ENCODE measurements around the gene CYB561D2.

CYB561D2 gene

DNA sequence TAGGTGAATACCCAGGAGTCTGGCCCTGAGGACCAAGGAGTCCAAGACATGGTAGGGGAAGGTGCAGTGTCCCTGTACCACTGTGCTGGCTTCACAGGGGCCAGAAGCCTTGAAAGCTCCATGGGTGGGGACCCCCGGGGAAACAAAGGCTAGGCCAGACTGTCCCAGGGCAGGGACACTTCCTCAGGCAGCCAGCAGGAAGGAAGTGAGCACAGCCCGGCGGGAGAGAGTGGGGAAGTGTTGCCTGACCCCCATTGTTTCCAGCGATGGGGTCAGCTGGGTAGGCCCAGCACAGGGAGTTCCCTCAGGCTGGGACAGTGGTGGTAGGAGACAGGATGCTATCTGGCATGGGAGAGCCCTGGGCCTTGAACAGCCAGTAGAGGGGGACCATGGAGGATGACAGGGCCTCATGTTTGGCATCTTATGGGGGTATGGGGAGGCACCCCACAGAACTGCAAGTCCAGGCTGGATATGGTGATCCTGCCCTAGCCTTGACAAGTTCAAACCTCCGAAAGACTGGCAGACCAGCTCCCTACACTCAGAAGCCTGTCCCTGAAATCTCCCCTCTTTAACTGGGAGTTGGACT is 27.0 kb upstream of the CYB561D2 start:
- no peak for DNase-seq

DNA sequence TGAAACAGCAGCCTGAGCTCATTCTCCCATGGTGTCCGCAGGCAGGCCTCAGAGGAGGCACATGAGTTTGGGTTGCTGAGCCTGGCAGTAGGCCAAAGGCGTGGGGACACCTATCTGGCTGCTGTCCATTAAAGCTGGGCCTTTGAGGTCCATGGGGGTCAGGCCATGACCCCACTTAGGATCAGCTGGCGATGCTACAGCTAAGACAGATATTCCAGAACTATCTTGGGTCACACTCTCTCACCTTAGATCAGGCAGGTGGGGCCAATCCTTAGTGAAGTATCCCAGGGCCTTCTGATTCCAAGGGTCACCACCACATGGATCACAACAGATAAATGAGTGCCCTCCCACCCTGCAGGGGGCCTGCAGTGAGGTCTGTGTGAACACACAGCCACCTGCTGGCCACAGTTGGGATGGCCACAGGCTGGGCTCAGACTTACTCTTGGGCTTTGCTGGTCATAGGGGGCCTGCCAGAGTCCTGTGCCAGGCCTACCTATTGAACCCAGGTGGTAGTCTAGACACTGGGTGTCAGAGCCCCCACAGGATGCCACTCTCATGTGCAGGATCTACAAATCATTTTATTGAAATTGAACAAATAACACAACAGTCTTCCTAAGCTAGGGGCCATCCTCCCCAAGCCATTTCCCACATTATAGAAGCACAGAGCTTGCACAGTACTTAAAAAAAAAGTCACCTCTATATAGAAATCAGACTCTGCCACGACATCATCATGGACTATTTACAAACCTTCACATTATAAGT is 26.1 kb upstream of the CYB561D2 start:
- DNase-seq = peak; percentile 33

DNA sequence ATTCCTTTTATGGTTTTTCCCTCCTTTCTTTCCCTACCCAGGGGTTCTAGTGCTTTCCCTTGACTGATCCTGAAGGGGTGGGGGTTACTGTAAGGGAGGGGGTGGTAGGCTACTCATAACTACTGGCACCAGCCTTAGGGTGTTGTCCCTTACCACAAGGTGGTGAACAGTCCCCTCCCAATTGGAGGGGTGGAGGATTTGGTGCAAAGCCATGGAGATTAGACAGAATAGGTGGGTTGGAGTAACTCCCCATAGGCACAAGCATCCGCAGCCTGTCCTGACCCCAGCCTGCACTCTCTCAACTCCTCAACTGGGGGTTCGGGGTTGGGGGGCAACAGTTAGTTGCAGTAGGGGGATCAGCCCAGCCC is 25.6 kb upstream of the CYB561D2 start:
- DNase-seq = no peak

DNA sequence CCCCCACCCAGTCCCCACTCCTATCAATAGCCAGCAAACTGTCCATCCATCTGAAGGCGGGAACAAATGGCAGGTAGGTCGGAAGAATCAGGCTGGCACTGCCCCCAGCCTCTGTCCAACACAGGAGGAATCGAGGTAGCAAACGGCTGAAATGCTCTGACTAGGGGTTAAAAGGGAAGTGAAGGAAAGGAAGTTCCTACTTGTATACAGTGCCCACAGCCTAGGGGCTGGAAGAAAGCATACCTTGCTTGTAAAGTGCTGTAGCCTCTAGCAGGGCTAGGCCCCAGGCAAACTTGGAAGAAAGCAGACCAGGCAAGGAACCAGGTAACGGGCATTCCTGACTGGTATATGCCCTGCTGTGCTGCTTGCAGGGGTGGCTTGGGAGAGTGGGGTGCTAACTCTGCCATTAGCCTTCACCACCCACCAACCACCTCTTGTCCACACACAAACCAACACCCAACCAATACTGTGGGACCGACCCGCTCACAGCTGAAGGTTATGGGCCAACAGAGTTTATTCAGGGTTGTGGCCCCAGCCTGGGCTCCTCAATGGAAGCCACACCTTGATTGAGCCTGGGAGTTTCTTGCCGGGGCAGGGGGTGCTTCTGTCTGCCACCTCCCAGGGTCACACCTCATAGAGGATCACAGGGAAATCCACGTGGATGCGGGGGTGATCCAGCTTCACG is 25.0 kb upstream of the CYB561D2 start:
- no peak for DNase-seq

DNA sequence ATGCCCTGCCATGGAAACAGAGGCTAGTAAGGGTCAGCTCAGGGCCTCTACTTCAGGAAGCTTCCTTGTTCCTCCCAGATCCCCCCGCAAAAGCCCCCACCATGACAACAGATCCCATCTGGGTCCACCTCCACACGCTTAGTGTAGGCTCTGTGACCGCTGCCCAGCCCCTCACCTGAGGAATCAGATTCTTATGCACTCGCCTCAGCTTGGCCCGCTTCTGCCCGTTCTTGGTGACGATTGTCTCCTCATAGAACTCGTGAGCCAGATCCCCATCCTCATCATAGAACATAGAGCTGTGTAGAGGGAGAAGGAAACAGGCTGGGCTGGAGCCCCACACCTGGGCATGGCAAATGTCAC is 24.5 kb upstream of the CYB561D2 start:
- no peak for DNase-seq

DNA sequence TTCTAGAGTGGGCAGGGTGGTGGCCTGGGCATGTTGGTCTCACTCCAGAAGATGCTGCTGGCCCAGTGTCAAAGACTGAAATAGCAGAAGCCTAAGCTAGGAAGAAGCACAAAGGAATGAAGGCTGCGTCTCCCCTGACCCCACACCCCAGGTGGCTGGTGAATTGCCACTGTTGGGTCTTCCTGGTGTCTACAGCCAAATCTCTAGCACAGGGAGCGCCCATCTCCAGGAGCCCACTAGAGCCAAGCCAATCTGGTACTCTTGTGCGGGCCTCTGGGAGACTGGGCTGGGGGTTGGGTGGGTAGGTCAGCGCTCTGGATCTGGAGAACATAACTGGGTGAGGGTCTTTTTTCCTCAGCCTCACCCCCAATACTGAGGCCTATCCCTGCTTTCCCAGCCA is 23.5 kb upstream of the CYB561D2 start:
- no peak for DNase-seq

DNA sequence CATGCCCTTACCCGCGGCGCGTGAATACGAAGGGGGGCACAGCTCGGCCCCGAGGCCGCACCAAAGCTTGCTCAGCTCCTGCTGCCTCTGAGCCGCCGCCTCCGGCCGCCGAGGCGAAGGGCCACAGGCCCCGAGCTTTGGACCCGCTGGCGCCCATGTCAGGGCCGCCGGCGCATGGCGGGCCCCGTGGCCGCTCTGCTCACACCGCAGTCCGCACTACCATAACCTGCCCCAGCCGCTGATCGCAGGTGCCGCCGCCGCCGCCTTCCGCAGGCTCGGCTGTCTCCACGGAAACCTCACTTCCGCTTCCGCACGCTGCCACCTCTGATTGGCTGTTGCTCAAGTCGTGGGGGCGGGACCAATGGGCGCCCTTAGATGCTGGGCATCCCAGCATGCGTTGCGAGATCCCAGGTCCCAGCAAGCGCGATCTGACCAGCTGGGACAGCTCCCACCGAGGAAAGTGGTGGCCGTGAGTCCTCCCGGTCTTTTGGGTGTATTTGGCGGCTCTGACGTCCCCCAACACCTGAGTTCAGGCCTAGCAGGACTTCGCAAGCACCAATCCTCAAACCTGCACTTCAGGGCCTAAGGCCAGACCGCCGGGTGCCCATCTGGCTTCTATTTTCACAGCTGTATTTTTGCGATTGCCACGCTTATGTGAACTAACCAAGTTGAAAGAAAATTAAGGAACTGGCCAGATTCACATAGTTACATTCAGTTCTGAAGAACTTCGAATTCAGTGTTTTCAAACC is 22.5 kb upstream of the CYB561D2 start, which contains the start of gene TUSC2:
TSS of gene TUSC2 (minus strand) at position 281 of the 749 bp plus-strand sequence. CDS start at position 157, 124 bp downstream.
- peak; percentile 95 for DNase-seq

DNA sequence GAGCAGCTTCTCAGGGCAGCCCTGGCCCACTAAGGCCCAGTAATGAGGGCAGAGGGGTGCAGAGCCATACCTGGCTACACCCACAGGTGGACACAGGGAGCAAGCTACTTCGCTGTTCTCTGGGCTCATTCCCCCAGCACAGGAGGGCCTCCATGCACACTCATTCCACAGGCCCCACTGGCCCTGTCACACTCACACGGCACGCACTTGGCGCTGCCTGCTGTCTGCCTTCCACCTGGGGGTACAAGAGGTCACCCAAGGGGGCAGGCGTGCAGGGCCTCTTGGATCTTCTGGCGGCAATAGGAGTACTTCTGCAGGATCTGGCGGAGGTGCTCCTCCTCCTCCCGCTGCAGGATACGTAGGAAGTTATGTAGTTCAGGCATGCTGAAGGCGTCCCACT is 20.3 kb upstream of the CYB561D2 start:
- DNase-seq = no peak

DNA sequence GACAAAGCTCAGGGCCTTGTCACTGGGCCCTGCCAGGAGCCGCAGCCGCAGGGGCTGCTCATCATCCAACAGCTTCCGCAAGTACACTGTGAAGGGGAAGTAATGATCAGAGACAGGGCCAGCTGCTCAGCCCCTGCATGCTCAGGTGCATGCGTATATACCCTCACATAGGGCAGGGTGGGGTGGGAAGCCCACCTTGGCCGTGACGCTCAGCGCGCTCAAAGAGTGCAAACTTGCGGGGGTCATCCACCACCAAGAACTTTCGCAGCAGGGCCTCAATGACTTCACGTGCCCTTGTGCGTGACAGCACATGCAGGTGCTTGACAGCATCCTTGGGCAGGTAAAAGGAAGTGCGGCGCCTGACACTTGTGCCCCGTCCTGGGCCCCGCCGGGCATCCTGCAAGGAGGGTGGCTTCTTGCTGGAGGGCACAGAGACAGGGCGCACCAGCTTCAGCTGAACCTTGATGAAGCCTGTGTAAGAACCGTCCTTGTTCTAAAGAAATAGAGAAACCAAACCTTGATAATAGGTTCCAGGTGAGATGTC is 19.2 kb upstream of the CYB561D2 start:
- no peak for DNase-seq

DNA sequence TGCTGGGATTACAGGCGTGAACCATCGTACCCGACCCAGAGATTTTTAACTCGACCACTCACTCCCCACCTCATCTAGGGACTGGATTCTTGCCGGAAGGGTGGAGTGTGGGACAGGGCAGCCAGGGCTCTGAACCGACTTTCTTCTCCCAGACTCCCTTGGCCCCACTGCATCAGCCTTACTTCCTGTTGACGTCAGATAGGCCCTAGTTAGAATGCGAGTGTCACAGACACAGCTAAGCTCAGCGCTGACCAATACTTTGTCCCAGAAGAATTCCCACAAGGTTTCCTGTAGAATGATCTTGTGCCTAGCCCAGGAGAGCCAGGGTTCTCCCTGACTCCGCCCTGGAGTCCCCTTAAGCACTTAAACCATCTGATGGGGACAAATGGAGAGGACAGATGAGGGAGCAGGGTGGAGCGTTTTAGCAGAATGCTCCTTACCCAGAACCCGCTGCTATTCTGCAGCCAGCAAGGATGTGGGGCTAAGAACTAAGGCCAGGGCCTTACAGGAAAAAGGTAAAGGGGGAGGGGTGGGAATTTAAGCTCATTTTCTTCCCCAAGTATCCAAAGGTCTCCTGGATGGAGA is 16.8 kb upstream of the CYB561D2 start:
- DNase-seq = no peak

DNA sequence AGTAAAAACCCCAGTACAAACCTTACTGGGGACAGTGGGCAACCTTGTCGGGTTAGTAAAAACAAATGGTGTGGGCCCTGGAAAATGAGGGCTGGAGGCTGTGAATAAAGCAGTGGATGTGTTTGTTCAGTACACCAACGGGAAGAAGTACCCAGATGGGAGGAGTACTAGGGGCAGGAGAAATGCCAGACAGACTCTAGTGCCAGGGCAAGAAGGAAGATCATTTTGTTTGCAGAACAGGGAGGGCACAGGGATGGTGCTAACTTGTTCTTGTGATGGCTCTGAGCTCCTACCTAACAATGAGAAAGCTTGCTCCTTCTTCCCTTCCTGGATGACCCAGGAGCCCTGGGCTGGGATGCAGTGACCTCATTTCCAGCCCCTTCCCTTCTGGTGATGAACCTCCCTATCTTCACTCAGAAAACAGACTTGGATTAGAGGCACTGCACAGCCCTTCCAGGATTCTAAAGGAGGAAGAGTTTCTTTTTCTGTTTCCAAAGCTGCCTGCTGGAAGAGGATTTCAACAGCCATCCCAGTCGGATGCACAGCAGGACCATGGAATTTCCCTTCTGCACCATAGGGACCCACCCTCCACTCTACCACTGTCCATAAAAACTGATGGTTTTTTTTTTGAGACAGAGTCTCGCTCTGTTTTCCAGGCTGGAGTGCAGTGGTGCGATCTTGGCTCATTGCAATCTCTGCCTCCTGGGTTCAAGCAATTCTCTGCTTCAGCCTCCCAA is 16.2 kb upstream of the CYB561D2 start:
- no peak for DNase-seq

DNA sequence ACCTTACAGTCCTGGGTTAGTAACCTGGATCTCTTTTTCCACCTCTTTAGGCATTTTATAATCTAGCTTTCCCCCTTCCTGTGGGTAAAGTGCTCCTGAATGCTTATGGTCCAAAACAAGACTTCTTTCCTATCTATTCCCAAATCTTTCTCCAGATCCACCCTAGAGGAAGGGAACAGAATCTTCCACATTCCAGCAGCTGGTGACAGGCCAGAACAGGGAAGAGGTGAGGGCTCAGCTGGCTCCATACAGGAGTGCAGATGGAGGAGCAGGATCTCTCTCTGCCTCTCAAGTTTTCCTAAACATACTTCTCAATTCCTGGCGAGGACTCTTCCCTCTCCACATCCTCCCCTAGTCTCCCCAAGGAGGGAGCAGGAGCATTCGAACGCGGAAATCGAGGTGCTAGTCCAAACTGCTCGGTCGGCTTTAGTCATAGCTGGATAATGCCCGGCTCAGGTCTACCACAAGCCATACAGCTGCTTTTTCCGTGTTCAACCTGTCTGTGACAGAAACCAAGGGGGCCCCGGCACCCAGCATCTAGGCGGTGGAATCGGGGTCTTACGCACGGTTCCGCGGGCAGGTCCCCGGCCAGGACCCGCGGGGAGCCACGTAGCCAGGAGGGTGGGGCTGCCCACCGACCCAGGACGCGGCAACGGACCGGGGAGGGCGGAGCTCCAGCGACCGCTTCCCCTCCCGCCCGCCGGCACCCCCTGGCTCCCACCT is 14.0 kb upstream of the CYB561D2 start:
- no peak for DNase-seq

DNA sequence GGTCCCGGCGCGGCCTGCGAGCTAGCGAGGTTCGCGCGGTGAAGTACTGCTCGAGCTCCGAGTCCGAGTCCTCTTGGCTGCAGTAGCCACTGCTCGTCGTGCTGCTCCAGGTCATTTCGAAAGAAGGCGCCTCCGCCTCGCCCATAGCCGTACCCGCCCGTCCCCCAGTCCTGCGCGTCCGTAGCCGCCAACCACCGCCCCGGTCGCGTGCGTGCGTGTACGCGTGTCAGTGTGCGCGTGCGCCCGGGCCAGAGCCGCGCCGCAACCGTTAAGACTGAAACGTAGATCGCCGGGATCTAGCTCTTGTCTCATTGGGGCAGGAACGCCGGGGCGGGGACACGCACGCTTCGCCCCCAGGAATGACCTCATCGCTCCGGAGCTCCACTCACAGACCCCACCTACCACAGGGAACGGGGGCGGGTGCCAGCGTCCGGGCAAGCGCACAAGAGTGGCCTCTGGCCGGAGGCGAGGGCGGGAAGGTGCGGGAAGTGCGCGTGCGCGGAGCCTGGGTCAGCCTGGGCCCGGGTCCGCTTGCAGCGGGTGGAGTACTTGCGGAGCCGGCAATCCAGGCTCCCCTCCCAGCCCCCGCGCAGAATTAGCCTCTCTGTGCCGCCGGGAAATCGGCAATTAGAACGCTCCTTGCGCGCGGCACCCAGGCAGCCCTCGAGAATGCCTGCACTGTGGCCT is 13.3 kb upstream of the CYB561D2 start:
- peak; percentile 88 for DNase-seq

DNA sequence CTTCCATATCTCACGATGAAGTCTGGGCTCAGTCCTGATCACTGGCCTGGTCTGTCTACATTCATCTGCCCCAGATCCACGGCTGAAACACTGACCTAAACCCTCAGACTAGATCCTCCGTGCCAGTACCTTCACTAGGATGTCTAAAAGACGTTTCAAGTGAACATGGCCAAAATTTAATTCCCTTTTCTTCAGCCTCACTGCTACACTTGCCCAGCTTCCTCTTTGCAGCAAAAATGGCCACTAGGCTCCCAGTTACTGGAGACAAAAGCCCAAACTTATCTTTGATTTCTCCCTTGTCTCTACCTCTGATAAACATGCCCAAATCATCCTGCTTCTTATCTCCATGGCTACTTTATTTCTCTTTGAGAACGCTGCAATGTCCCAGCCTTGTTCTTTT is 11.7 kb upstream of the CYB561D2 start:
- DNase-seq = no peak

DNA sequence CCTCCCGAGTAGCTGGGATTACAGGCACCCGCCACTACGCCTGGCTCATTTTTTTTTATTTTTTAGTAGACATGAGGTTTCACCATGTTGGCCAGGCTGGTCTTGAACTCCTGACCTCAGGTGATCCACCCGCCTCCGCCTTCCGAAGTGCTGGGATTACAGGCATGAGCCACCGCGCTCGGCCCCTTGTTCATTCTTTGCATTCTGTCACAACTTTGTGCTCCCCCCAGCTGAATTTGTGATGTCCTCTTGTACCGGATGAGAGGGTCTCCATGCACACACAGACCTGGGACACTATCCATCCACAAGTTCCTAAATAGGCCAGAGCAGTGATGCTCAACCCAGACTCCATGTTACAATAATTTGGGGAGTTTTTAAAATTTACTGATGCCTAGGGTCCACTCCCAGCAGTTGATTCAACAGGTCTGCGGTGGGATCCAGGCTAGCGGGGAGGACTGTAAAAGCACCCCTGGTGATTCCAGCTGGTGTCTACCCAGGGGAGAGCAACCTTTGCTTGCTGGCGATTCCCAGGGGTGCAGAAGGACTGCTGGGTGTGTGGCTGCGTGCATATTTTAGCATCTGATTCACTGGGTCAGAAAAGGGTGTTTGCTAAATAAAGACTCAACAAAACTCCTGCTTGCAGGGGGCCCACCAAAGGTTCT is 11.0 kb upstream of the CYB561D2 start:
- DNase-seq = no peak

DNA sequence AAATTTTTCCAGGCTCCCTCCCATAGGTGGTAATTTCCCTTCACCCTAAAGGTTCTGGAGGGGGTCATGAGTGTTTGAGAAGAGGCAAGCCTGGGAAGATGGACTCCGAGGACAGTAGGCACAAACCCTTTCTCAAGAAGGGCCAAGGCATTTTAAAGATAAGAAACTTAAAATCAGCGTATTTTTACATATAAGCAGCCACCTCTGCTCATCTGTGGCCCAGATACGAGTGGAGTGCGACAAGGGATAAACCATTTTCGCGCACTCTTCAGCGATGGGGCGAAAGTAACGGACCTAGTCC is 10.6 kb upstream of the CYB561D2 start:
- DNase-seq = no peak

DNA sequence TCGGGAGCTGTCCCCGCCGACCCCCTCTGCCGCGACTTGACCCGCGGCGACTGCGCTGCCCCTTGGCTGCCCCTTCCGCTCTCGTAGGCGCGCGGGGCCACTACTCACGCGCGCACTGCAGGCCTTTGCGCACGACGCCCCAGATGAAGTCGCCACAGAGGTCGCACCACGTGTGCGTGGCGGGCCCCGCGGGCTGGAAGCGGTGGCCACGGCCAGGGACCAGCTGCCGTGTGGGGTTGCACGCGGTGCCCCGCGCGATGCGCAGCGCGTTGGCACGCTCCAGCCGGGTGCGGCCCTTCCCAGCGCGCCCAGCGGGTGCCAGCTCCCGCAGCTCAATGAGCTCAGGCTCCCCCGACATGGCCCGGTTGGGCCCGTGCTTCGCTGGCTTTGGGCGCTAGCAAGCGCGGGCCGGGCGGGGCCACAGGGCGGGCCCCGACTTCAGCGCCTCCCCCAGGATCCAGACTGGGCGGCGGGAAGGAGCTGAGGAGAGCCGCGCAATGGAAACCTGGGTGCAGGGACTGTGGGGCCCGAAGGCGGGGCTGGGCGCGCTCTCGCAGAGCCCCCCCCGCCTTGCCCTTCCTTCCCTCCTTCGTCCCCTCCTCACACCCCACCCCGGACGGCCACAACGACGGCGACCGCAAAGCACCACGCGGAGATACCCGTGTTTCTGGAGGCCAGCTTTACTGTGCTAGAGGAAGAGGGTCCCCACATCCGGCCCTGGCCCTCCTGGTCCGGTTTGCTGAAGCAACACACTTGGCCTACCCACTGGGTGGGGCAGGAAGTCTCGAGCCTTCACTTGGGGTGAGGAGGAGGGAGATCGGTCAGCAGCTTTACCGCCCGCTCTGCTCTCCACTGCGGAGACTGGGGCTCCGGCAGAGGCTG is 10.0 kb upstream of the CYB561D2 start, which contains the start of gene RASSF1:
TSS of gene RASSF1 (minus strand) at position 389 of the 882 bp plus-strand sequence. CDS start at position 358, 31 bp downstream.
- DNase-seq = no peak

DNA sequence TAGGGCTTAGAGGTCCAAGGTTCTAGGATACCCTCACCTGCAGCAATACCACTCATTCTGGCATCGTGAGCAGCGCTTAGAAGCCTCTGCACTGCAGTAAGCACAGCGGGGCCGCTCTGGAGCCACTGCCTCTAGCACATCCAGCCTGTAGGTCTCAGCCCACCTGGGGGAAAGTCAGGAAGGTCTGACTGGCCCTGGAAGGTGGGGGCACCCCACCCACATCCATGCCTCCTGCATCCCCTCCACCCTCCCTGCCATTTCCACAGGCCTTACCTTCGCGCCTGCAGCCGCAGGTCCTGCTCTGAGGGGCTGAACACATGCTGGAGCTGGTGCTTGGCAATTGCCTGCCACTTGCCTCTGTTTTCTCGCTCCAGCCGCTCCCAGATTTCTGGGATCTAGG is 9.1 kb upstream of the CYB561D2 start:
- DNase-seq = no peak

DNA sequence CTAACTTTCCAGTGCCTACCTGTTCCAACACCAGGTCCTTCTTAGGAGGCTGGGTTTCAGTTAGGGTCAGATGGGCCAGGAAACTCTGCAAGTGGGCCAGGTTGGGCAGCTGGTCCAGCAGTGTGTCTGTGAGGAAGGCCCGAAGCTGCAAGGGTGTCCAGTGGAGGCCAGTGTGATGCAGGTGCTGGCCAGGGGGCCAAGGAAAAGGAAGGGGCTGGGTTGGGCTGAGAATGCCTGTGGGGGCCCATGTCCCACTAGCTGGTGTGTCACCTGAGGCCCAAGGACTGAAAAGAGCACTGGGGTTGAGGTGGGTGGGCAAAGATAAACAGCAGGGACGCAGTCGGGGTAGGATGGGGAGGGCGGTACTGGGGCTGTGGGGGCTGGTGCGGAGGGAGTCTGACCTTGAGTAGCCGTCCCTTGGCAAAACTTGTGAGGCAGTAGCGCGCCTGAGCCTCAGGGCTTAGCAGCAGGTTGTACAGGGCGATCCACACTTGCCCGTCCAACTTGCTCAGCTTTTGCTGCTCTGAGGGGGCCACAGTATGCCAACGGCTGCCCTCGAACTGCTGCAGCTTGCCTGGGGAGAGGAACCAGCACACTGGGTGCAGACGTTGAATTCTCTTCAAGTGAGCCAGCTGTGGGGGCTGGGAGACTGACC is 8.5 kb upstream of the CYB561D2 start:
- DNase-seq = no peak

All from NCI-H510A (cell line).